Panc1 (cell line): ENCODE measurements around the gene PSIP1. TPM values are rescaled to one million over a fixed set of nuclear protein-coding genes. Genes with fewer than 3 reads are reported as not detected.
"Not testable (repeated sequence)": the region's sequence is repeated elsewhere in the genome, so short reads cannot be mapped to it uniquely, and the experiment has no call there.

Source experiments
- ATAC-seq: fragments of 200-7000 bp; cut with Tn5 transposase; 2 replicates; pipeline ENCODE4 v1.9.1; 2020; ENCODE audit warnings: mild to moderate bottlenecking, moderate library complexity
- BruUV-seq: library from RNA; stranded (reverse); fragments of 400-500 nt; replicated peaks from 2 replicates; lab custom pipeline; 2021; lab: Mats Ljungman, UMichigan
- CTCF ChIA-PET: fragments of 300-600 bp; sonication (Branson Sonifier 250); formaldehyde crosslinking; loops from one replicate; lab custom pipeline; 2022; ENCODE audit warnings: antibody characterized with exemption; lab: Charles Lee
- POLR2A ChIA-PET: fragments of 300-600 bp; sonication (Branson Sonifier 250); formaldehyde crosslinking; loops from one replicate; lab custom pipeline; 2022; ENCODE audit warnings: antibody characterized with exemption; lab: Charles Lee
- DNase-seq: peaks from one replicate; pipeline ENCODE4 v3.0.0-alpha.2; 2010; ENCODE audit warnings: low read depth, low spot score
- H3K27ac ChIP-seq: 2 replicates; pipeline ENCODE4 v1.5.1; 2011; ENCODE audit warnings: mild to moderate bottlenecking, low read length, inconsistent platforms
- H3K27me3 ChIP-seq: fragments of 200-500 bp; sonication (Bioruptor generic); 2 replicates; pipeline ENCODE4 v1.6.0; 2014; ENCODE audit warnings: low read length, inconsistent platforms; ENCODE audit not compliant: control insufficient read depth, insufficient read depth
- H3K36me3 ChIP-seq: fragments of 200-500 bp; sonication (Bioruptor generic); 2 replicates; pipeline ENCODE4 v1.5.1; 2014; ENCODE audit warnings: inconsistent platforms, mild to moderate bottlenecking, low read length, moderate library complexity; ENCODE audit not compliant: control insufficient read depth, insufficient read depth
- H3K4me1 ChIP-seq: 2 replicates; pipeline ENCODE4 v1.5.1; 2011; ENCODE audit warnings: inconsistent platforms, mild to moderate bottlenecking, low read length, moderate library complexity; ENCODE audit not compliant: control insufficient read depth, insufficient read depth
- H3K4me3 ChIP-seq, 2 experiments: 2 replicates each; pipeline ENCODE4 v1.5.1; 2011 to 2012; ENCODE audit warnings: low read depth in 2 of 2, low read length in 2 of 2, mild to moderate bottlenecking in 2 of 2, inconsistent platforms in 1 of 2, moderate library complexity in 1 of 2
- H3K9me3 ChIP-seq: fragments of 200-500 bp; sonication (Bioruptor generic); 2 replicates; pipeline ENCODE4 v1.5.1; 2014; ENCODE audit warnings: low read depth, mild to moderate bottlenecking, inconsistent platforms, low read length, moderate library complexity; ENCODE audit not compliant: control insufficient read depth, insufficient read depth
- POLR2AphosphoS5 ChIP-seq: IDR thresholded peaks from 2 replicates; pipeline ENCODE4 v1.6.1; 2012; ENCODE audit warnings: mild to moderate bottlenecking, low read depth, low read length, moderate library complexity
- REST ChIP-seq, 2 experiments: IDR thresholded peaks; 2 replicates each; pipeline ENCODE4 v1.6.1; 2011 to 2012; ENCODE audit warnings: low read depth in 2 of 2, control low read depth in 1 of 2, low read length in 1 of 2, mild to moderate bottlenecking in 1 of 2, moderate library complexity in 1 of 2; ENCODE audit not compliant: insufficient read depth in 1 of 2
- SIN3A ChIP-seq: IDR thresholded peaks from 2 replicates; pipeline ENCODE4 v1.6.1; 2012; ENCODE audit warnings: low read depth, mild to moderate bottlenecking, low read length, moderate library complexity, borderline replicate concordance; ENCODE audit not compliant: insufficient read depth
- TCF7L2 ChIP-seq: IDR thresholded peaks from 2 replicates; pipeline ENCODE4 v1.6.1; 2011; ENCODE audit warnings: mild to moderate bottlenecking, low read depth, low read length, inconsistent platforms
- in situ Hi-C: cut with HindIII; loops from 2 replicates; pipeline ENCODE4 v1.10.0; 2016; ENCODE audit warnings: low sequenced_read_pairs, low pct_unique_long_range_greater_than_20kb
- intact Hi-C: fragments of 100-400 bp; cut with micrococcal nuclease; formaldehyde crosslinking; loops from one replicate; pipeline ENCODE4 v1.10.0; 2022; ENCODE audit not compliant: unreplicated experiment
- total RNA-seq: library from RNA; stranded (reverse); gene quantifications from one replicate; pipeline ENCODE4 v1.2.1, GENCODE V29; 2021; ENCODE audit not compliant: unreplicated experiment
- TF ChIP-seq, protein P1 (sequence below): fragments of 450-650 bp; IDR thresholded peaks from 2 replicates; pipeline ENCODE4 v1.5.1; 2017; ENCODE audit warnings: mild to moderate bottlenecking

The PSIP1 gene
- total RNA-seq, 1 experiment from 2014 or later: 30.4 TPM

- POLR2A ChIA-PET: no interaction called here
Measured at GRCh38 chr9:15433191-15433590, 77.6 kb downstream of the PSIP1 start.

DNA sequence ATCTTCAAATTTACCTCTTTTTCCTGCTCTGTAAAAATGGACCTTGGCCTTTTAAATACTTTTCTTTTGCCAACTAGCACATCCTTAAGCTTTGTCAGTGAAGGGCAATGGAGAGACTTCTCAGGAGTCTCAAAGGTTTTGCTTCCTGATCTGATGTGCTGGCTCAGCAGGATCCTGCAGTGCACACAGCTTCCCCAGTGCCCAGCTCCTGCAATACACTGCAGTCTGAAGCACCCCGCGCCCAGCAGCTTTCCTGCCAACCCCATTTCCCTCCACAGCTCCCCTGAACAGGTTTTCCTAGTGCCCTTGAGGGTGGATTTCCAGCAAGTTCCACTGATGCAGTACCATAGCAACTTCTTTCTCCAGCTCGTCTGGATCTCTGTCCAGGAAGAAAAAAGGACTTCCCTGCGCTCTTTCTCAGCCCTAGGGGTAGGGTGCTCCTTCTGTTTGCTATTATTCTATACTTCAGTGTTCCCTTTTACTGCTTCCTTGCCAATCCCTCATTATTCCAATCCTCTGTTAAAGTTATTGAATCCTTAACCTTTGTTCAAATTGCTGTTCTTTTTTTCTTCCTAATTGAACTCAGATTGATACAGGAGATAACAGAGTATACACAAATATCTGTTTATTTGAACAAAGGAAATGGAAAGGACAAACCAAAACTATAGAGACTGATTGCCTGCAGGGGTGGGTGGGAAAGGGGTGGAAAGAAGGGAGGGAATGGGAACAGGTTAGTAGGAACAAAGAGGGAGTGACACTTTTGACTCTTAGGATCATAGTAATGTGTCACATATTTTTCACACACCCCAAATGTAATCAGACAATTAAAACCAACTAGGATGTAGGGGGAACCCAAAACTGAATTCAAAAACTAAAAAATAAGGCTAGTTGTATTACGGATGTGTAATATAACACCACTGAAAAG is 79.6 kb downstream of the PSIP1 start:
- intact Hi-C loops (no loop called here), in situ Hi-C loops (no loop called here)
- no peak overlapping the region for H3K27ac ChIP-seq
- no peaks in the 10 kb centered on the region for H3K4me1 ChIP-seq
- no peaks in the 10 kb centered on the region for H3K9me3 ChIP-seq
- CTCF ChIA-PET: no interaction called here
- no peaks in the 10 kb centered on the region for H3K27me3 ChIP-seq
- no peaks in the 10 kb centered on the region; the same call in 1 of the 2 replicates for H3K36me3 ChIP-seq
- ATAC-seq (no peak), DNase-seq (no peak)
- no peak overlapping the region for H3K4me3 ChIP-seq
- TF ChIP-seq, protein P1, sequence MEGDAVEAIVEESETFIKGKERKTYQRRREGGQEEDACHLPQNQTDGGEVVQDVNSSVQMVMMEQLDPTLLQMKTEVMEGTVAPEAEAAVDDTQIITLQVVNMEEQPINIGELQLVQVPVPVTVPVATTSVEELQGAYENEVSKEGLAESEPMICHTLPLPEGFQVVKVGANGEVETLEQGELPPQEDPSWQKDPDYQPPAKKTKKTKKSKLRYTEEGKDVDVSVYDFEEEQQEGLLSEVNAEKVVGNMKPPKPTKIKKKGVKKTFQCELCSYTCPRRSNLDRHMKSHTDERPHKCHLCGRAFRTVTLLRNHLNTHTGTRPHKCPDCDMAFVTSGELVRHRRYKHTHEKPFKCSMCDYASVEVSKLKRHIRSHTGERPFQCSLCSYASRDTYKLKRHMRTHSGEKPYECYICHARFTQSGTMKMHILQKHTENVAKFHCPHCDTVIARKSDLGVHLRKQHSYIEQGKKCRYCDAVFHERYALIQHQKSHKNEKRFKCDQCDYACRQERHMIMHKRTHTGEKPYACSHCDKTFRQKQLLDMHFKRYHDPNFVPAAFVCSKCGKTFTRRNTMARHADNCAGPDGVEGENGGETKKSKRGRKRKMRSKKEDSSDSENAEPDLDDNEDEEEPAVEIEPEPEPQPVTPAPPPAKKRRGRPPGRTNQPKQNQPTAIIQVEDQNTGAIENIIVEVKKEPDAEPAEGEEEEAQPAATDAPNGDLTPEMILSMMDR: no peak
- no peak for TF ChIP-seq POLR2AphosphoS5
- TF ChIP-seq SIN3A: no peak
- no peak for TF ChIP-seq TCF7L2
- no peak for TF ChIP-seq REST (IDR thresholded peaks at IDR 0.05; ENCODE audit: insufficient read depth in 1 of 2, low read depth in 2 of 2, low read length in 1 of 2)
- POLR2A ChIA-PET: no interaction called here
- no TSS peak for BruUV-seq

More at GRCh38 chr9:15433191-15433590, 77.6 kb downstream of the PSIP1 start:
- Histone ChIP-seq H3K9me3 (no peaks in the 10 kb centered on the region), H3K27me3 (no peaks in the 10 kb centered on the region), H3K27ac (no peak overlapping the region), H3K4me3 (no peak overlapping the region), H3K4me1 (no peaks in the 10 kb centered on the region), H3K36me3 (no peaks in the 10 kb centered on the region; the same call in 1 of the 2 replicates)
- intact Hi-C loops (no loop called here), in situ Hi-C loops (no loop called here)
- no peak for ATAC-seq
- DNase-seq: no peak
- BruUV-seq: no TSS peak
- CTCF ChIA-PET: no interaction called here
- TF ChIP-seq SIN3A: no peak
- TF ChIP-seq POLR2AphosphoS5: no peak
- TF ChIP-seq TCF7L2: no peak
- TF ChIP-seq REST (IDR thresholded peaks at IDR 0.05; ENCODE audit: insufficient read depth in 1 of 2, low read depth in 2 of 2, low read length in 1 of 2): no peak
- TF ChIP-seq, protein P1: no peak

DNA sequence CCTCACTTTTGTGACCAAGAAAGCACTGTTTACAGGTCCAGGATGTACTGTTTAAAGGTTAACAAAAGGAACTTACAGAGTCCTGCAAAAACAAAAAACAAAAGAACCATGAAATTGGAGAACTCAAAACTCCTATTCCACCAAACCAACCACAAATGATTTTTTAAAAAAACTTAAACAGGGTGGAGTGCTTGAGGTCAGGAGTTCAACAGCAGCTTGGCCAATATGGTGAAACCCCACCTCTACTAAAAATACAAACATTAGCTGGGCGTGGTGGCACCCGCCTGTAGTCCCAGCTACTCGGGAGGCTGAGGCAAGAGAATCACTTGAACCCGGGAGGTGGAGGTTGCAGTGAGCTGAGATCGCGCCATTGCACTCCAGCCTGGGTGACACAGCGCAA is 83.1 kb downstream of the PSIP1 start:
- POLR2A ChIA-PET, CTCF ChIA-PET, DNase-seq, H3K27me3 ChIP-seq, H3K4me1 ChIP-seq, H3K27ac ChIP-seq, H3K9me3 ChIP-seq, in situ Hi-C loops, ATAC-seq, H3K36me3 ChIP-seq, BruUV-seq, H3K4me3 ChIP-seq: not testable (repeated sequence)
- intact Hi-C loops: loop anchor here (10.0 kb wide), 2 partner anchors 123 to 153 kb away; partner anchors contain the start of gene TTC39B
